Ectodermal cell (in vitro differentiated cells): ENCODE results near the gene ARID3B.
"Not testable (repeated sequence)": the region's sequence is repeated elsewhere in the genome, so short reads cannot be mapped to it uniquely, and the experiment has no call there.

Experiments
- H3K27ac ChIP-seq: 2 replicates; pipeline ENCODE4 v1.7.0; 2013; ENCODE audit warnings: mild to moderate bottlenecking, low read depth, low read length; ENCODE audit not compliant: insufficient read depth, poor library complexity, severe bottlenecking
- H3K27me3 ChIP-seq: 2 replicates; pipeline ENCODE4 v1.7.0; 2013; ENCODE audit warnings: mild to moderate bottlenecking, low read length; ENCODE audit not compliant: insufficient read depth, control insufficient read depth, poor library complexity, severe bottlenecking
- H3K36me3 ChIP-seq: one replicate; pipeline ENCODE4 v1.7.0; 2013; ENCODE audit warnings: low read length; ENCODE audit not compliant: control insufficient read depth, insufficient read depth
- H3K4me1 ChIP-seq: one replicate; pipeline ENCODE4 v1.7.0; 2013; ENCODE audit warnings: low read length; ENCODE audit not compliant: control insufficient read depth, insufficient read depth
- H3K4me3 ChIP-seq: 2 replicates; pipeline ENCODE4 v1.7.0; 2013; ENCODE audit warnings: low read depth, low read length, control low read depth; ENCODE audit not compliant: insufficient read depth
- H3K9me3 ChIP-seq: 2 replicates; pipeline ENCODE4 v1.7.0; 2013; ENCODE audit warnings: mild to moderate bottlenecking, low read length, moderate library complexity; ENCODE audit not compliant: control insufficient read depth
- WGBS, 2 experiments: methylation state at CpG; one replicate each; pipeline ENCODE4 v1.1.7; 2013; ENCODE audit warnings: missing lambda C conversion rate in 2 of 2; 5-methylcytosine and 5-hydroxymethylcytosine counted together

ARID3B gene

DNA sequence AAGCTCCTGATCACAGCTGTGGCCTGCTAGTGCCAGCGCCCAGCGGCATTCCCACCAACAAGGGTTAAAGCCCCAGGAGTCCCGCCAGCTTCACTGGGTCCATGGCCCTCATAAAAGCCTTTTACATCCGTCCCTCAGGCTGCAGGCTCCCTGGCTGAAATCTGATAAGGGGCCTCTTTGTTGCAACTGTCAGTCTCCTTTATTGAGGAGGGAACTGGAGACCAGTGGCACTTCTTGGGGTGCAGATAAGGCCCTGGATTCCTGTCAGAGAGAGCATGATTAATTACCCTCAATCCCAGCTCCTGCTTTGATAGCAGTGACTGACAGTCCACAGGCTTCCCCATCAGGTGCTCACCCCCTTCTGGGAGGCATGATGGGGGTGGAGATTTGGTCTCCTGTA is 43.8 kb downstream of the ARID3B start:
- WGBS, 2 experiments, result 19 to 33% methylated on average over 4 of the region's 4 CpGs
- Histone ChIP-seq H3K27ac (peak overlapping the region; percentile 88), H3K27me3 (no peaks in the 10 kb centered on the region), H3K4me3 (no peak overlapping the region), H3K36me3 (peaks cover 15% of the 10 kb centered on the region), H3K4me1 (peaks cover 51% of the 10 kb centered on the region), H3K9me3 (no peaks in the 10 kb centered on the region)

- 78 to 84% methylated on average over 2 to 3 of the region's 3 CpGs for WGBS, 2 experiments
- H3K36me3 ChIP-seq, result peaks cover 18% of the 10 kb centered on the region
These were observed 44.2 kb downstream of the ARID3B start for GRCh38 chr15:74585191-74585590.

GRCh38 chr15:74585857-74586256 is 44.8 kb downstream of the ARID3B start:
- WGBS, 2 experiments, result 90 to 92% methylated on average over 9 of the region's 9 CpGs
- H3K9me3 ChIP-seq, result no peaks in the 10 kb centered on the region
- no peak overlapping the region for H3K4me3 ChIP-seq
- peaks cover 51% of the 10 kb centered on the region for H3K4me1 ChIP-seq
- no peak overlapping the region for H3K27ac ChIP-seq
- peaks cover 25% of the 10 kb centered on the region for H3K36me3 ChIP-seq
- no peaks in the 10 kb centered on the region for H3K27me3 ChIP-seq

More at GRCh38 chr15:74585191-74585590, 44.2 kb downstream of the ARID3B start:
- H3K27ac ChIP-seq, result peak overlapping the region; percentile 88
- peaks cover 51% of the 10 kb centered on the region for H3K4me1 ChIP-seq
- H3K27me3 ChIP-seq, result no peaks in the 10 kb centered on the region
- H3K4me3 ChIP-seq, result no peak overlapping the region
- no peaks in the 10 kb centered on the region for H3K9me3 ChIP-seq

DNA sequence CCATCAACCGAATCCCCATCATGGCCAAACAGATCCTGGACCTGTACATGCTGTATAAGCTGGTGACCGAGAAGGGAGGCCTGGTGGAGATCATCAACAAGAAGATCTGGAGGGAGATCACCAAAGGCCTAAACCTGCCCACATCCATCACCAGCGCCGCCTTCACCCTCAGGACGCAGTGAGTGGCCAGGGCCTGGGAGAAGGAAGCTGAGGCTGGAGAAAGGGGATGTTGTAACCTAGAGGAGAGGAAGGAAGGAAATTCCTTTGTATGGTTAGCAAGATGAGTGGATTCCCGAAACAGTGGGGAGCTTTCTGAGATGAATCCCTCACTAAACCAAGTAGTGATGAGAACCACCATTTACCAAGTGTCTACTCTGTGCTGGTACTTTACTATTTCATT is 48.8 kb downstream of the ARID3B start:
- Histone ChIP-seq H3K36me3 (peaks cover 56% of the 10 kb centered on the region), H3K4me3 (no peak overlapping the region), H3K9me3 (no peaks in the 10 kb centered on the region), H3K4me1 (peaks cover 34% of the 10 kb centered on the region), H3K27me3 (no peaks in the 10 kb centered on the region), H3K27ac (no peak overlapping the region)
- 92 to 95% methylated on average over 6 of the region's 6 CpGs for WGBS, 2 experiments

GRCh38 chr15:74592222-74592621 is 51.2 kb downstream of the ARID3B start:
- H3K36me3 ChIP-seq, result peaks cover 56% of the 10 kb centered on the region
- H3K4me3 ChIP-seq, result no peak overlapping the region
- H3K27ac ChIP-seq, result no peak overlapping the region
- WGBS, 2 experiments, result 91 to 95% methylated on average over 3 of the region's 3 CpGs
- no peaks in the 10 kb centered on the region for H3K9me3 ChIP-seq
- H3K27me3 ChIP-seq, result no peaks in the 10 kb centered on the region
- H3K4me1 ChIP-seq, result peaks cover 20% of the 10 kb centered on the region

DNA sequence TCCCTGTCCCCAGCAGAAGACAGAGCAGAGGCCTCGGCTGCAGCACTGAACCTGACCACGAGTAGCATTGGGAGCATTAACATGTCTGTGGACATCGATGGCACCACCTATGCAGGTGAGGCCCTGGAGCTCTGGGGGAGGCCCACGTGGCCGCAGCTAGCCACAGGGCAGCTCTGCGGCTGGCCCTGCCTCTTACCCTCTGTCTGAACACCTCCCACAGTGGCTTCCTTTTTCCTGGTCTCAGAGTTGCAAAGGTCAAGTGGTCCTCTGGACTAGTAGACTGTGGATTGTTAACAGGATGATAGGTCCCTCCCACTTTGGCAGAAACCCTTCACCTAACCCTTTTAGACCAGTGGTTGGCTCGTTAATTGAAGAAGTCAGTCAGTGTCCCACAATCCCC is 52.1 kb downstream of the ARID3B start:
- H3K36me3 ChIP-seq, result peaks cover 53% of the 10 kb centered on the region

GRCh38 chr15:74594455-74594854 is 53.4 kb downstream of the ARID3B start:
- H3K4me3 ChIP-seq, result no peak overlapping the region
- H3K4me1 ChIP-seq, result peaks cover 4% of the 10 kb centered on the region
- WGBS, 2 experiments, result 94 to 95% methylated on average over 4 of the region's 4 CpGs
- H3K36me3 ChIP-seq, result peaks cover 53% of the 10 kb centered on the region
- no peak overlapping the region for H3K27ac ChIP-seq
- H3K27me3 ChIP-seq, result no peaks in the 10 kb centered on the region
- H3K9me3 ChIP-seq, result no peaks in the 10 kb centered on the region

More for the DNA sequence above, 52.1 kb downstream of the ARID3B start:
- no peak overlapping the region for H3K27ac ChIP-seq
- H3K4me3 ChIP-seq, result no peak overlapping the region
- 95% methylated on average over 7 of the region's 7 CpGs for WGBS, 2 experiments
- no peaks in the 10 kb centered on the region for H3K27me3 ChIP-seq
- peaks cover 15% of the 10 kb centered on the region for H3K4me1 ChIP-seq
- H3K9me3 ChIP-seq, result no peaks in the 10 kb centered on the region

DNA sequence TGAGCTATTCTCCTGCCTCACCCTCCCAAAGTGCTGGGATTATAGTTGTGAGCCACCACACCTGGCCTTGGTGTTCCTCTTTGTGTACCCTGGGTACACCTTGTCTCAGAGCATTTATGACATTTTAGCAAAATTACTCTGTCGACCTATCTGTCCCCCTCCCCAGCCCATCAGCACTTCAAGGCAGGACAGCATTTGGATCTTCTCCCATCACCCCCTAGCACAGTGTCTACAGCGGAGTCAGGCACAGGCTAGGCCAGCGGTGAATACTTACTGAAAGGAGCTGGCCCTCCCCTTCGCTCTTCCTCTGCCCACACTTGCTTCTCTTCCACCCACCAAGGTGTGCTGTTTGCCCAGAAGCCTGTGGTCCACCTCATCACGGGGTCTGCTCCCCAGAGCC is 54.3 kb downstream of the ARID3B start:
- H3K27me3 ChIP-seq, result no peaks in the 10 kb centered on the region
- no peak overlapping the region for H3K4me3 ChIP-seq
- H3K36me3 ChIP-seq, result peaks cover 45% of the 10 kb centered on the region
- no peak overlapping the region for H3K27ac ChIP-seq
- peaks cover 4% of the 10 kb centered on the region for H3K4me1 ChIP-seq
- WGBS, 2 experiments, result 96% methylated on average over 5 of the region's 5 CpGs
- H3K9me3 ChIP-seq, result no peaks in the 10 kb centered on the region

DNA sequence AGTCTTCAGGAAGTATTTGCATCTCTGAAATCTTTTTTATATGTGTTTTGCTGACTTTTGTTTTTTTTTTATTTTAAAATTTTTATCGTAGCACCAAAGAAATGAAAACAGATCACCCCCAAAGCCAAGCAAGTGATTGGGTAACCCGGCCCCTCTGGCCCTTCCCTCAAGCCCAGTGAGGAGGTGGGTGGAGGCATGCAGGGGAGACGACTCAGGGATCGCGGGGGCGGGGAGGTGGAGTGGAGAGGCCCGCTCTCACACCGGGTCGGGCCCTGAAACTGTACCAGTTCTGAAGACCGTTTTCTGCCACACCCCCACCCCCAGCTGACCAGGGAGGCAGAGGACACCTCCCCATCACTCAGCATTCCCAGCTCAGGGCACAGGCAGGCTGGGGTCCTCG is 55.7 kb downstream of the ARID3B start:
- not testable (repeated sequence) for H3K4me3 ChIP-seq, H3K4me1 ChIP-seq, H3K27ac ChIP-seq, H3K9me3 ChIP-seq, H3K27me3 ChIP-seq
- WGBS, 2 experiments, result 61 to 88% methylated on average over 5 to 7 of the region's 11 CpGs
- H3K36me3 ChIP-seq, result peaks cover 33% of the 10 kb centered on the region

- WGBS, 2 experiments, result 93 to 95% methylated on average over 12 to 15 of the region's 16 CpGs
- H3K4me1 ChIP-seq, H3K27me3 ChIP-seq, H3K9me3 ChIP-seq, H3K4me3 ChIP-seq, H3K27ac ChIP-seq: not testable (repeated sequence)
- peaks cover 29% of the 10 kb centered on the region for H3K36me3 ChIP-seq
These were observed 56.2 kb downstream of the ARID3B start for GRCh38 chr15:74597146-74597705.
